ENCODE measurements around the gene OR51T1.

GRCh38 chr11:4891996-4892640, 10.4 kb downstream of the OR51T1 start:
- TF ChIP-seq POLR2AphosphoS5 (IDR thresholded peaks at IDR 0.05; ENCODE audit: insufficient read depth, low read depth, low read length), result no peak
- TF ChIP-seq CTCF (IDR thresholded peaks at IDR 0.05; ENCODE audit: extremely low read depth in 1 of 2, insufficient read depth in 1 of 2, low read depth in 1 of 2, low read length in 2 of 2), result no peak
- no peak for TF ChIP-seq POLR2A (IDR thresholded peaks at IDR 0.05; ENCODE audit: low read depth, low read length)
- TF ChIP-seq EZH2 (IDR thresholded peaks at IDR 0.05; ENCODE audit: borderline replicate concordance, low read depth, low read length, severe bottlenecking), result no peak

All from endothelial cell of umbilical vein (primary cell).